H1 (cell line): ENCODE data around the gene FOSB. TPM values are rescaled to one million over a fixed set of nuclear protein-coding genes. Genes with fewer than 3 reads are reported as not detected.

Experiments
- CBX8 ChIP-seq: fragments of 300-800, 300-1000 bp; sonication (generic); IDR thresholded peaks from 2 replicates; pipeline ENCODE4 v1.7.1; 2016; ENCODE audit warnings: low read depth, low read length, borderline replicate concordance
- EP300 ChIP-seq, 2 experiments: IDR thresholded peaks; 1 replicate in 1 of 2; 2 replicates in 1 of 2; pipeline ENCODE4 v1.6.1; 2011 to 2012; ENCODE audit warnings: low read depth in 2 of 2, low read length in 2 of 2, mild to moderate bottlenecking in 2 of 2, borderline replicate concordance in 1 of 2, inconsistent platforms in 1 of 2, moderate library complexity in 1 of 2
- JUN ChIP-seq: IDR thresholded peaks from 2 replicates; pipeline ENCODE4 v1.6.1; 2011; ENCODE audit warnings: low read depth, mild to moderate bottlenecking, improper control_type of control experiment, low read length
- POLR2A ChIP-seq, 2 experiments: IDR thresholded peaks; 1 replicate in 1 of 2; 2 replicates in 1 of 2; pipeline ENCODE4 v1.6.1; 2011; ENCODE audit warnings: low read depth in 2 of 2, low read length in 2 of 2, mild to moderate bottlenecking in 2 of 2; ENCODE audit errors: control extremely low read depth in 1 of 2
- SRF ChIP-seq: IDR thresholded peaks from 2 replicates; pipeline ENCODE4 v1.6.1; 2011; ENCODE audit warnings: mild to moderate bottlenecking, low read depth, low read length, moderate library complexity
- SUZ12 ChIP-seq: fragments of 200-600 bp; sonication (generic); IDR thresholded peaks from 2 replicates; pipeline ENCODE4 v1.6.1; 2012; ENCODE audit warnings: mild to moderate bottlenecking, inconsistent platforms, low read length, moderate library complexity, mixed read lengths
- TCF12 ChIP-seq: IDR thresholded peaks from 2 replicates; pipeline ENCODE4 v1.6.1; 2011; ENCODE audit warnings: low read depth, mild to moderate bottlenecking, low read length
- polyA plus RNA-seq, 7 experiments: library from polyadenylated mRNA; depleted of rRNA in 3 of 7; stranded (reverse) in 5 of 7; unstranded in 2 of 7; fragments of >200 nt in 5 of 7; fragments of 200-250 nt in 2 of 7; gene quantifications; 1 replicate in 5 of 7; 2 replicates in 1 of 7; 4 replicates in 1 of 7; pipeline versions ENCODE4 v1.2.1 to v1.2.3, GENCODE V29; 2011 to 2013; ENCODE audit warnings: missing spikeins in 2 of 7, mixed read lengths in 2 of 7
- total RNA-seq: library from RNA; stranded (reverse); fragmentation: NEBNext Ultra II Directional; extraction: Animal tissue kit (Norgen Biotek cat#: 25700); gene quantifications from 2 replicates; pipeline ENCODE4 v1.2.1, GENCODE V29; 2021
- TF ChIP-seq, protein P1 (sequence below): fragments of 300-600 bp; sonication (generic); IDR thresholded peaks from 2 replicates; pipeline ENCODE4 v1.7.1; 2012; ENCODE audit warnings: low read length, moderate library complexity, mild to moderate bottlenecking, inconsistent platforms; ENCODE audit not compliant: insufficient replicate concordance

Gene FOSB
- total and polyA plus RNA-seq, 2 of the 8 experiments (the other 6 are each of a cell fraction or from before 2014, with no cell fraction given): 0.44 to 2.7 TPM

GRCh38 chr19:45485305-45486077, 17.7 kb downstream of the FOSB start (continued):
- TF ChIP-seq, protein P1, sequence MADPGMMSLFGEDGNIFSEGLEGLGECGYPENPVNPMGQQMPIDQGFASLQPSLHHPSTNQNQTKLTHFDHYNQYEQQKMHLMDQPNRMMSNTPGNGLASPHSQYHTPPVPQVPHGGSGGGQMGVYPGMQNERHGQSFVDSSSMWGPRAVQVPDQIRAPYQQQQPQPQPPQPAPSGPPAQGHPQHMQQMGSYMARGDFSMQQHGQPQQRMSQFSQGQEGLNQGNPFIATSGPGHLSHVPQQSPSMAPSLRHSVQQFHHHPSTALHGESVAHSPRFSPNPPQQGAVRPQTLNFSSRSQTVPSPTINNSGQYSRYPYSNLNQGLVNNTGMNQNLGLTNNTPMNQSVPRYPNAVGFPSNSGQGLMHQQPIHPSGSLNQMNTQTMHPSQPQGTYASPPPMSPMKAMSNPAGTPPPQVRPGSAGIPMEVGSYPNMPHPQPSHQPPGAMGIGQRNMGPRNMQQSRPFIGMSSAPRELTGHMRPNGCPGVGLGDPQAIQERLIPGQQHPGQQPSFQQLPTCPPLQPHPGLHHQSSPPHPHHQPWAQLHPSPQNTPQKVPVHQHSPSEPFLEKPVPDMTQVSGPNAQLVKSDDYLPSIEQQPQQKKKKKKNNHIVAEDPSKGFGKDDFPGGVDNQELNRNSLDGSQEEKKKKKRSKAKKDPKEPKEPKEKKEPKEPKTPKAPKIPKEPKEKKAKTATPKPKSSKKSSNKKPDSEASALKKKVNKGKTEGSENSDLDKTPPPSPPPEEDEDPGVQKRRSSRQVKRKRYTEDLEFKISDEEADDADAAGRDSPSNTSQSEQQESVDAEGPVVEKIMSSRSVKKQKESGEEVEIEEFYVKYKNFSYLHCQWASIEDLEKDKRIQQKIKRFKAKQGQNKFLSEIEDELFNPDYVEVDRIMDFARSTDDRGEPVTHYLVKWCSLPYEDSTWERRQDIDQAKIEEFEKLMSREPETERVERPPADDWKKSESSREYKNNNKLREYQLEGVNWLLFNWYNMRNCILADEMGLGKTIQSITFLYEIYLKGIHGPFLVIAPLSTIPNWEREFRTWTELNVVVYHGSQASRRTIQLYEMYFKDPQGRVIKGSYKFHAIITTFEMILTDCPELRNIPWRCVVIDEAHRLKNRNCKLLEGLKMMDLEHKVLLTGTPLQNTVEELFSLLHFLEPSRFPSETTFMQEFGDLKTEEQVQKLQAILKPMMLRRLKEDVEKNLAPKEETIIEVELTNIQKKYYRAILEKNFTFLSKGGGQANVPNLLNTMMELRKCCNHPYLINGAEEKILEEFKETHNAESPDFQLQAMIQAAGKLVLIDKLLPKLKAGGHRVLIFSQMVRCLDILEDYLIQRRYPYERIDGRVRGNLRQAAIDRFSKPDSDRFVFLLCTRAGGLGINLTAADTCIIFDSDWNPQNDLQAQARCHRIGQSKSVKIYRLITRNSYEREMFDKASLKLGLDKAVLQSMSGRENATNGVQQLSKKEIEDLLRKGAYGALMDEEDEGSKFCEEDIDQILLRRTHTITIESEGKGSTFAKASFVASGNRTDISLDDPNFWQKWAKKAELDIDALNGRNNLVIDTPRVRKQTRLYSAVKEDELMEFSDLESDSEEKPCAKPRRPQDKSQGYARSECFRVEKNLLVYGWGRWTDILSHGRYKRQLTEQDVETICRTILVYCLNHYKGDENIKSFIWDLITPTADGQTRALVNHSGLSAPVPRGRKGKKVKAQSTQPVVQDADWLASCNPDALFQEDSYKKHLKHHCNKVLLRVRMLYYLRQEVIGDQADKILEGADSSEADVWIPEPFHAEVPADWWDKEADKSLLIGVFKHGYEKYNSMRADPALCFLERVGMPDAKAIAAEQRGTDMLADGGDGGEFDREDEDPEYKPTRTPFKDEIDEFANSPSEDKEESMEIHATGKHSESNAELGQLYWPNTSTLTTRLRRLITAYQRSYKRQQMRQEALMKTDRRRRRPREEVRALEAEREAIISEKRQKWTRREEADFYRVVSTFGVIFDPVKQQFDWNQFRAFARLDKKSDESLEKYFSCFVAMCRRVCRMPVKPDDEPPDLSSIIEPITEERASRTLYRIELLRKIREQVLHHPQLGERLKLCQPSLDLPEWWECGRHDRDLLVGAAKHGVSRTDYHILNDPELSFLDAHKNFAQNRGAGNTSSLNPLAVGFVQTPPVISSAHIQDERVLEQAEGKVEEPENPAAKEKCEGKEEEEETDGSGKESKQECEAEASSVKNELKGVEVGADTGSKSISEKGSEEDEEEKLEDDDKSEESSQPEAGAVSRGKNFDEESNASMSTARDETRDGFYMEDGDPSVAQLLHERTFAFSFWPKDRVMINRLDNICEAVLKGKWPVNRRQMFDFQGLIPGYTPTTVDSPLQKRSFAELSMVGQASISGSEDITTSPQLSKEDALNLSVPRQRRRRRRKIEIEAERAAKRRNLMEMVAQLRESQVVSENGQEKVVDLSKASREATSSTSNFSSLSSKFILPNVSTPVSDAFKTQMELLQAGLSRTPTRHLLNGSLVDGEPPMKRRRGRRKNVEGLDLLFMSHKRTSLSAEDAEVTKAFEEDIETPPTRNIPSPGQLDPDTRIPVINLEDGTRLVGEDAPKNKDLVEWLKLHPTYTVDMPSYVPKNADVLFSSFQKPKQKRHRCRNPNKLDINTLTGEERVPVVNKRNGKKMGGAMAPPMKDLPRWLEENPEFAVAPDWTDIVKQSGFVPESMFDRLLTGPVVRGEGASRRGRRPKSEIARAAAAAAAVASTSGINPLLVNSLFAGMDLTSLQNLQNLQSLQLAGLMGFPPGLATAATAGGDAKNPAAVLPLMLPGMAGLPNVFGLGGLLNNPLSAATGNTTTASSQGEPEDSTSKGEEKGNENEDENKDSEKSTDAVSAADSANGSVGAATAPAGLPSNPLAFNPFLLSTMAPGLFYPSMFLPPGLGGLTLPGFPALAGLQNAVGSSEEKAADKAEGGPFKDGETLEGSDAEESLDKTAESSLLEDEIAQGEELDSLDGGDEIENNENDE: no peak
- TF ChIP-seq JUN (no peak), SRF (no peak), CBX8 (no peak), TCF12 (no peak), SUZ12 (no peak), POLR2A (IDR thresholded peaks at IDR 0.05; ENCODE audit: control extremely low read depth in 1 of 2, low read depth in 2 of 2, low read length in 2 of 2) (no peak), EP300 (IDR thresholded peaks at IDR 0.05; ENCODE audit: borderline replicate concordance in 1 of 2, low read depth in 2 of 2, low read length in 2 of 2) (no peak)
